HG02798 (cell line): ENCODE data around the gene HAPLN3.

ENCODE experiments used
- ATAC-seq: cut with Tn5 transposase; IDR thresholded peaks from one replicate; pipeline ENCODE4 v1.9.1; 2021; ENCODE audit warnings: mild to moderate bottlenecking; ENCODE audit not compliant: unreplicated experiment, poor library complexity

Gene HAPLN3

GRCh38 chr15:88912500-88912921 lies 17.2 kb upstream of the HAPLN3 start:
- no peak for ATAC-seq

GRCh38 chr15:88911766-88912118 lies 16.4 kb upstream of the HAPLN3 start:
- no peak for ATAC-seq

- ATAC-seq = no peak
These were observed 14.8 kb upstream of the HAPLN3 start for GRCh38 chr15:88909956-88910831.

DNA sequence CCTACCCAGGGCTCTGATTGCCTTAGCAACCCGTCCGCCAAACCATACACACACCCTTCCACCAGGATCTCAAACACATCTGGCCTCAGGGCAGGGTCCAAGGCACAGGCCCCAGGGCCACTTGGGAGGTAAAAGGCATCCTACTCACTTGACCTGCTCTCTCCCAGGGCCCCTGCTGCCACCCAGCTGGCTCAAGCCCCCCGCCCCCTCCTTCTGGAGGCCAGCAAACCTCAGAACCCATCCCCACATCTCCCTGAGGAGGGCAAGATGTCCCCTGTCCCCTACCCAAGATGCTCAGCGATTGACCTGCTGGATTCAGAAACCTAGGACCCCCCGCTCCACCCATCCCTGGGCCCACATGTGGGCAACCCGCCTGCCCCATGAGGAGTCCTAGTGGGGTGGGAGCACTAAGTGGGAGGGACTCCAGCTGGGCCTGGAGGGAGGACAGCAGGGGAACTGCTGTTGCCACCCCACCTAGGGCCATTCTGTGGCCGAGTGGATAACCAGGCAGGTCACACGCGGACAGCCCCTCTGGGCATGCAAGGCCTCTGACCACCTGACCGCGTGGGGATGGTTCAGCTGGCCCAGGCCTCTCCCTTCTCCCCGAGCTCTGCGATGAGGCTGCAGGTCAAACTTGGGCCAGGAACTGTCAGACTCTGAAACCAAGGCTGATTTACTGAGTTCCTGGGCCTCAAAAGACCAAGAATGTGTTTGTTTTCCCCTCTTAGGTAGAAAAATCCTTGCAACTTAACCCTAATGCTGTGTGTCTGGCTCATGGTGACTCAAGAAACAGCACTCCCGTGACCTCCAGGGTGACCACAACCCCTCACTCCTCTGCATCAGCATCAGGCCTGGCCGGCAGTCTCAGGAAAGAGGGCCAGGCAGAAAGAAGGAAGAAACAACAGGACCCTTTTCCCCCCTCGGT lies 13.6 kb upstream of the HAPLN3 start:
- ATAC-seq = no peak

GRCh38 chr15:88908123-88908522 lies 12.8 kb upstream of the HAPLN3 start:
- ATAC-seq = no peak

DNA sequence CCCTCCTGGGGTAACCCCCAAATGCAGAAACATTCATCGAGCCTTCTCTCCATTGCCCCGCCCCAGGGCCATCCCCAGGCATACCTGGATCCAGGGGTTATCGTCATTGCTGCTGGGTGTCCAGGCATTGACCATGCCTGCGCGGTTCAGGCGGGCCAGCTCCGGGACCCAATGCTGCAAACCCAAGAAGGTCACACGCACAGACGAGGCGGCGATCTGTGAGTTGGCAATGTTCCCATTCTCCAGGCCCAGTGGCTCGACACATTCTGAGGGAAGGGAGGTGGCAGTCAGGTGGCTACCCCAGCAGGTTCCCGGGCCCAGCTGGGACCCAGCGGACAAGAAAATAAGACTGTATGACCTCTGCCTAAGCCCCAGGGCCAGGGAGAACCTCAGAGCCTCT lies 11.8 kb upstream of the HAPLN3 start:
- ATAC-seq = no peak

DNA sequence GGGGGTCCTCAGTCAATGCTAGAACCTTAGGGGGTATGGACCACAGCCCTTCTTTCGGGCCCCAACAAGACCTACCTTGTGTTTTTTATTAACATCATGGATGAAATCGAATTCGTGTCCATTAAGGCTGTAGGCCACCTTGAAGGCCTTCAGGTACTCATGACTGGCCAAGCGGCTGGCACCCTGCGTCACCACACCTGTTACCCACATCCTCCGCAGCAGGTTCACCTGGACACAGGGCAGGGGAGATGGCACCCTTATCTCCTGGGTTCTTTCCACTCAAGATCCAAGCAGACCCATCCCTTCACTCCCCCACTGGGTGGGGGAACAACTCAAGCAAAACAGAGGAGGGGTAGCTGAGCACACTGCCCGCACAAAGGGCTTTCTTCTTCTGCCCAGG lies 11.2 kb upstream of the HAPLN3 start:
- no peak for ATAC-seq

GRCh38 chr15:88906130-88906529 lies 10.8 kb upstream of the HAPLN3 start:
- ATAC-seq = no peak

DNA sequence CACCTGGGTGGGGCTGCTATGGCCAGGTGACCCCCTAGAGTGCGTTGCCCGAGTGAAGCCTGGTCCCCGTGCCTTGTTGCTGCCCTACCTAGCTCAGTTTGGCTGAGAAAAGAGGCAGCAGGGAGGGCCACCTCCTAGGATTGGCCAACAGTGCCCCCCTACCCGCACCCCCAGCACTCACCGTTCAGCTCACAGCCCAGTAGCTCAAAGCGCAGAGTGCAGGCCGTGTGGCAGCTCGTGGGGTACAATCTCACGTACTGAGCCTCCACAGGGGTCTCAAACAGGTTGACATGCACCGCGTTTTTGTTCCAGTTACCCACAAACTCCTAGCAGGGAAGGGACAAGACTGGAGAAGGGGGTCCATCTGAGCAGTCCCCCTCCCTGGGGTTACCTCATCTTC lies 10.2 kb upstream of the HAPLN3 start:
- ATAC-seq = no peak

GRCh38 chr15:88904624-88905327 lies 9.4 kb upstream of the HAPLN3 start:
- ATAC-seq = peak; percentile 78

DNA sequence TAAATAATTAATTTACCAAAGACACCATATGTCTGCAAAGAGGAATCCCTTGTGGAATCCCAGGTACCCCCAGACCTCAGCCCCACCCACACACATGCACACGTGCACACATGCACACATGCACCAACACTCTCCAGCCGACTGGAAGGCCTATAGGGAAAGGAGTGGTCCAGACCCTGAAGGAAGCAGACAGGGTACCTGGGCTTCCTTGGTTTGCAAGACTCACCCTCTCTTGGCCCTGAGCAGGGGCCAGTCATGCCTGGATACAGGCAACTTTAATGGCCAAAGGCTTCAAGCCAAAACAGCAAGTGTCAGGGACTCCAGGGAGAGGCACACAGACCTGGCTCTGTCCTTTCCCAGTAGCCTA lies 8.9 kb upstream of the HAPLN3 start:
- no peak for ATAC-seq

- no peak for ATAC-seq
These were observed 7.5 kb upstream of the HAPLN3 start for GRCh38 chr15:88902846-88903245.

DNA sequence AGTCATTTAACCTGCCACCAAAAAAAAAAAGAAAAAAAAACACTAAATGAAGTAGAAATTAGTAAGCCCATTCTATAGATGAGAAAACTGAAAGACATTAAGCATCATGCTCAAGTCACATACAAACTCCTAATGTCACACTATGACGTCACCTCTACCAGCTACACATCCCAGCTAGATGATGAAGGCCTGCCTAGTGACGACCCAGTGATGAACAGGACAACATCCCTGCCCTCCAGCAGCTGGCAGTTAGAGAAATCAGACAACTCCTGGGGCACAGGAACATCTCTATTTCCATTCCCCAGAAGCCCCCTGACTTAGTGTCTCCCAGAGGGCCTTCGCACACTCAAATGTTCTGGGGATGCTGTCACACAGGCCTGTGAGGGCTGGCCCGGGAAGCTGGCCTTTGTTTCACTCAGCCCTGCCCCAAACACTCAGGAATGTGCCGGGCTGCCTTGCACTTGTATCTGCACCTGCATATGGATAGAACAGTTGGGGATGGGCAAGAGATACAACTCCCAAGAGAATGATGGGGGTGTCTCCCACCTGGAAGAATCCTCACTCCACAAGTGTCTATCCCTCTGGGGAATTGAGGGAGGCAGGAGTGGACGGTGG lies 7.0 kb upstream of the HAPLN3 start:
- ATAC-seq = no peak

GRCh38 chr15:88901508-88902220 lies 6.3 kb upstream of the HAPLN3 start:
- no peak for ATAC-seq

GRCh38 chr15:88900982-88901418 lies 5.7 kb upstream of the HAPLN3 start:
- no peak for ATAC-seq

GRCh38 chr15:88900309-88900981 lies 5.1 kb upstream of the HAPLN3 start:
- ATAC-seq = no peak

DNA sequence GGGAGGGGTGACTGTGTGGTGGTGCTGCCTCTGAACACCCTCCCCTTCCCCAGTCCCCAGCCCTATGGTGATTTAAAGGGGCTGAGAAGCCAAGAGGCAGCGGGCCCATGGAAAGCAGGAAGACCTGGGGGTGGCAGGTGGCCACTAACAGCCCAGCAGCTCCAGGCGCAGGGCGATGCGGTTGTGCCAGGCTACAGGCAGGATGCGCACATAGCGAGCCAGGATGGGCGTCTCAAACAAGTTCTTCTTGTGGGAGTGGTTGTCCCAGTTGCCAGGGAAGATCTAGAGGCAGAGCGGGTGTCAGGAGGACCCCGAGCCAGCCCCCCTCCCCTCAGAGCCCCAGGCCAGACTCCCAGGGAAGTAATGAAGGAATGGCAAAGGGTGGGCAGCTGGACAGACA lies 3.9 kb upstream of the HAPLN3 start:
- no peak for ATAC-seq

DNA sequence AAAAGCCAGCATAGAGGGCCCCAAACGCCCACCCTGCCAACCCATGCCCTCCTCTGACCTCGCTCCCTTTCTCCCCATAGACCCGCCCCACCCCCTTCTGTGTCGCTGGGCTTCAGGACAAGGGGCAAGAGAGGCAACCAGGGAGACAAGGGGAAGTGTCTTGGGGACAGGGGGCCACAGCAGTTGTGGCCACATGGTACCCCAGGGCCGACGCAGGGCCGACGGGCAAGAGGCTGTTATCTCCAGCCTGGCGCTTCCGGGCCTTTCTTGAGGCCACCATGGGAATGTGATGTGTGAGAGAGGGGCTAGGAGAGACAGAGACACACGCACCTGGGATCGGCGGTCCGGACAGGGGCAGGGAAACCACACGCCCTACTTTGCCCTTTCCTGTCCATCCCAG lies 3.4 kb upstream of the HAPLN3 start:
- ATAC-seq = no peak
